GM21825 (cell line): ENCODE data around the gene EPSTI1.
A peak's percentile ranks its signal among the peaks of the same experiment; 100 is the strongest.

Experiments
- ATAC-seq: cut with Tn5 transposase; IDR thresholded peaks from one replicate; pipeline ENCODE4 v1.9.1; 2021; ENCODE audit warnings: mild to moderate bottlenecking, moderate library complexity; ENCODE audit not compliant: unreplicated experiment

EPSTI1 gene

GRCh38 chr13:42971691-42972347 lies 20.2 kb downstream of the EPSTI1 start:
- ATAC-seq: no peak

- ATAC-seq: peak; percentile 84
Measured at GRCh38 chr13:42970824-42971690, 21.0 kb downstream of the EPSTI1 start.

- ATAC-seq: peak; percentile 56
Measured at GRCh38 chr13:42969565-42970172, 22.4 kb downstream of the EPSTI1 start.

GRCh38 chr13:42968906-42969305 lies 23.1 kb downstream of the EPSTI1 start:
- no peak for ATAC-seq

- ATAC-seq: no peak
Measured at GRCh38 chr13:42967660-42968059, 24.4 kb downstream of the EPSTI1 start.

- no peak for ATAC-seq
Measured at GRCh38 chr13:42965281-42965680, 26.8 kb downstream of the EPSTI1 start.

- no peak for ATAC-seq
Measured at GRCh38 chr13:42964761-42965161, 27.3 kb downstream of the EPSTI1 start.

GRCh38 chr13:42959615-42960014 lies 32.4 kb downstream of the EPSTI1 start:
- ATAC-seq: no peak

- ATAC-seq: no peak
Measured at GRCh38 chr13:42957881-42958280, 34.2 kb downstream of the EPSTI1 start.

- ATAC-seq: no peak
Measured at GRCh38 chr13:42950181-42950580, 41.9 kb downstream of the EPSTI1 start.

GRCh38 chr13:42947925-42948324 lies 44.1 kb downstream of the EPSTI1 start:
- no peak for ATAC-seq

GRCh38 chr13:42946927-42947326 lies 45.1 kb downstream of the EPSTI1 start:
- ATAC-seq: no peak

GRCh38 chr13:42929886-42930535 lies 62.0 kb downstream of the EPSTI1 start:
- ATAC-seq: no peak

- no peak for ATAC-seq
Measured at GRCh38 chr13:42926555-42926954, 65.5 kb downstream of the EPSTI1 start.

- ATAC-seq: no peak
Measured at GRCh38 chr13:42926043-42926442, 66.0 kb downstream of the EPSTI1 start.

GRCh38 chr13:42925626-42926025 lies 66.4 kb downstream of the EPSTI1 start:
- no peak for ATAC-seq

- ATAC-seq: no peak
Measured at GRCh38 chr13:42924344-42924743, 67.7 kb downstream of the EPSTI1 start.

- ATAC-seq: no peak
Measured at GRCh38 chr13:42907745-42908144, 84.3 kb downstream of the EPSTI1 start.

GRCh38 chr13:42906257-42906656 lies 85.8 kb downstream of the EPSTI1 start:
- ATAC-seq: no peak

- no peak for ATAC-seq
Measured at GRCh38 chr13:42905579-42905978, 86.5 kb downstream of the EPSTI1 start.

- ATAC-seq: no peak
Measured at GRCh38 chr13:42899266-42899665, 92.8 kb downstream of the EPSTI1 start.
